ENCODE results near the gene LSAMP.

- TF ChIP-seq EZH2phosphoT487 (IDR thresholded peaks at IDR 0.05; ENCODE audit: borderline replicate concordance, low read length) (no peak), CTCF (conservative IDR thresholded peaks at IDR 0.05; ENCODE audit: low read depth, low read length) (no peak), EZH2 (IDR thresholded peaks at IDR 0.05; ENCODE audit: low read length, unreplicated experiment) (no peak)
These were observed 584.5 kb downstream of the LSAMP start for GRCh38 chr3:115860766-115861165.

All from PC-3 (cell line).